ENCODE data around the gene ANKRD12.

The ANKRD12 gene

DNA sequence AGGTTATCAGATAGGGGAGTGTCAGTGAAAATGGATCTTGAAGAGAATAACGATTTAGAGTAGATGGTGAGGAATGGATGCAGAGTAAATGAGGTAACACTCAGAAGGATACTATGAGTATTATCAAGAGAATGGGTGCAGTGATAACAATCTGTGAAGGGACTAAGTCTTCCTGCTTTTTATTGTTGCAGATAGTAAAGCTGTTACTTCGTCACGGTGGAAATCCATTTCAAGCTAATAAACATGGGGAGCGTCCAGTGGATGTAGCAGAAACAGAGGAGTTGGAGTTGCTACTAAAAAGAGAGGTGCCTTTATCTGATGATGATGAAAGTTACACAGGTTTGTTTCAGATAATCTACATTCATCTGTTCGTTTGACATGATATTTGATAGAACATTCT is 85.1 kb downstream of the ANKRD12 start:
- WGBS, 2 experiments: 94 to 97% methylated on average over 4 to 5 of the region's 5 CpGs
- peaks cover 4% of the 10 kb centered on the region for H3K36me3 ChIP-seq (ENCODE audit: control insufficient read depth, insufficient read depth, low read length)

DNA sequence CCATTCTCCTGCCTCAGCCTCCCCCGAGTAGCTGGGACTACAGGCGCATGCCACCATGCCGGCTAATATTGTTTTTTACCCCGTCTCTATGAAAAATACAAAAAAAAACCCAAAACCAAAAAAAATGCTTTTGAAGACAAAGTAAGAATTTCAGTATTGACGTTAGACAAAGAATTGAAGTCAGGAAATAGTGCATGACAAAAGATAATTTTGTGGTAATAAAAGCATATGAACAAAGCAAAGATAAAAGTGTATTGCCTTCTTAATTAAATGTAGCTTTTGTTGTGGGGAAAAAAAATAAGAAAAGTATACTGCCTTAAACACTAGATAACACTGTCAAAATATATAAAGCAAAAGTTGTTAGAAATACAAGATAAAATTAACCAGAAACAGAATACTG is 86.8 kb downstream of the ANKRD12 start:
- Histone ChIP-seq H3K36me3 (ENCODE audit: control insufficient read depth, insufficient read depth, low read length) (peaks cover 4% of the 10 kb centered on the region), H3K27ac (ENCODE audit: insufficient read depth, low read depth, low read length, poor library complexity, severe bottlenecking) (no peak overlapping the region), H3K4me3 (ENCODE audit: insufficient read depth, low read depth, low read length) (no peak overlapping the region), H3K4me1 (ENCODE audit: control insufficient read depth, insufficient read depth, low read length) (no peaks in the 10 kb centered on the region), H3K9me3 (ENCODE audit: control insufficient read depth, low read length) (no peaks in the 10 kb centered on the region), H3K27me3 (ENCODE audit: control insufficient read depth, insufficient read depth, low read length, poor library complexity, severe bottlenecking) (no peaks in the 10 kb centered on the region)
- 95 to 96% methylated on average over 4 to 5 of the region's 5 CpGs for WGBS, 2 experiments

More for the DNA sequence above, 85.1 kb downstream of the ANKRD12 start:
- Histone ChIP-seq H3K9me3 (ENCODE audit: control insufficient read depth, low read length) (no peaks in the 10 kb centered on the region), H3K4me1 (ENCODE audit: control insufficient read depth, insufficient read depth, low read length) (no peaks in the 10 kb centered on the region), H3K4me3 (ENCODE audit: insufficient read depth, low read depth, low read length) (no peak overlapping the region), H3K27ac (ENCODE audit: insufficient read depth, low read depth, low read length, poor library complexity, severe bottlenecking) (no peak overlapping the region), H3K27me3 (ENCODE audit: control insufficient read depth, insufficient read depth, low read length, poor library complexity, severe bottlenecking) (no peaks in the 10 kb centered on the region)

DNA sequence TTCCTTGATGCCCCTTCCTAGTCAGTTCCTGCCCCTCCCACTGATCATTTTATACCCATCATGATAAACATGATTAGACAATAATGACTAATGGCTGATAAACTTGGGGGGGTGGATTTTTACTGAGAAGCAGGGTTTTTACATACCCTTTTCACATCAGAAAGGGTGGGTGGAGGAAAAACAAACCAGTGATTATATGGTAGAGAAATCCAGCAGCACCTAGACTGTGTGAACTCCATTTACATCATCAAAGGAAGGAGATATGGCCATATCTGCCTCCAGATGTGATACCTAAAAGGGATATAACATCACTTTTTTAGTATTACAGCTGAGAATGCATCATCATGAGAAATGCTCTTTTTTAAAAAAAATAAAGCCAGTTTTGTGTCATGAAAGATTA is 89.9 kb downstream of the ANKRD12 start:
- Histone ChIP-seq H3K36me3 (ENCODE audit: control insufficient read depth, insufficient read depth, low read length) (peaks cover 4% of the 10 kb centered on the region), H3K9me3 (ENCODE audit: control insufficient read depth, low read length) (no peaks in the 10 kb centered on the region), H3K27ac (ENCODE audit: insufficient read depth, low read depth, low read length, poor library complexity, severe bottlenecking) (no peak overlapping the region), H3K27me3 (ENCODE audit: control insufficient read depth, insufficient read depth, low read length, poor library complexity, severe bottlenecking) (no peaks in the 10 kb centered on the region), H3K4me3 (ENCODE audit: insufficient read depth, low read depth, low read length) (no peak overlapping the region), H3K4me1 (ENCODE audit: control insufficient read depth, insufficient read depth, low read length) (no peaks in the 10 kb centered on the region)

DNA sequence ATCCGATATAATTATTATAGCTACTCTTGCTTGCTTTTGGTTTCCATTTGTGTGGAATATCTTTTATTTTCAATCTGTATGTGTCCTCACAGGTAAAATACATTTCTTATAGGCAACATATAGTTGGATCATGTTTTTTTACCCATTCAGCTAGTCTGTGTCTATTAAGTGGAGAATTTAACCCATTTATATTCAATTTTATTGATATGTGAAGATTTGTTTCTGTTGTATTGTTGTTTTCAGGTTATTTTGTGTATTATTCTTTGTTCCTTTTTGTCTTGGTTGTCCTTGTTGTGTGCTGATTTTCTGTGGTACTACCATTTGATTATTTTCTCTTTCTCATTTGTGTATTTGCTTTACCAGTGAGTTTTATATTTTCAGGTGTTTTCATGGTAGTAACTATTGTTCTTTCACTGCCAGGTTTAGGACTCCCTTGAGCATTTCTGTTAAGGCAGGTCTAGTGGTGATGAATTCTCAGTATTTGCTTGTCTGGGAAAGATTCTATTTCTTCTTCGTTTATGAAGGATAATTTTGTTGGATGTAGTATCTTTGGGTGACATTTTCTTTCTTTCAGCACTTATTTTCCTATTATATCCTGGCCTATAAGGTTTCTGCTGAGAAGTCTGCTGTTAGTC is 95.4 kb downstream of the ANKRD12 start:
- Histone ChIP-seq H3K4me3 (ENCODE audit: insufficient read depth, low read depth, low read length) (no peak overlapping the region), H3K27ac (ENCODE audit: insufficient read depth, low read depth, low read length, poor library complexity, severe bottlenecking) (no peak overlapping the region), H3K9me3 (ENCODE audit: control insufficient read depth, low read length) (no peaks in the 10 kb centered on the region), H3K4me1 (ENCODE audit: control insufficient read depth, insufficient read depth, low read length) (no peaks in the 10 kb centered on the region), H3K36me3 (ENCODE audit: control insufficient read depth, insufficient read depth, low read length) (peaks cover 7% of the 10 kb centered on the region), H3K27me3 (ENCODE audit: control insufficient read depth, insufficient read depth, low read length, poor library complexity, severe bottlenecking) (no peaks in the 10 kb centered on the region)
- WGBS, 2 experiments: 100% methylated on average over 1 of the region's 2 CpGs; no CpG with 5 or more reads in 1 of the 2 experiments

DNA sequence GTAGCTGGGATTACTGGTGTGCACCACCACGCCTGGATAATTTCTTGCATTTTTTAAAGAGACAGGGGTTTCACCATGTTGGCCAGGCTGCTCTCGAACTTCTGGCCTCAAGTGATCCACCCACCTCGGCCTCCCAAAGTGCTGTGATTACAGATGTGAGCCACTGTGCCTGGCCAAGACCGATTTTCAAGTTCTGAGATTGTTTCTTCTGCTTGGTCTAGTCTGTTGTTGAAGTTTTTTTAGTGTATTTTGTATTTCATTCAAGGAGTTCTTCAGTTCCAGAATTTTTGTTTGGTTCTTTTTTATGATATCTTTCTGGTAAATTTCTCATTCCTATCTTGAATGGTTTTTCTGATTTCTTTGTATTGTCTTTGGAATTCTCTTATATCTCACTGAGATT is 96.4 kb downstream of the ANKRD12 start:
- no peaks in the 10 kb centered on the region for H3K27me3 ChIP-seq (ENCODE audit: control insufficient read depth, insufficient read depth, low read length, poor library complexity, severe bottlenecking)
- peaks cover 7% of the 10 kb centered on the region for H3K36me3 ChIP-seq (ENCODE audit: control insufficient read depth, insufficient read depth, low read length)
- H3K27ac ChIP-seq (ENCODE audit: insufficient read depth, low read depth, low read length, poor library complexity, severe bottlenecking): no peak overlapping the region
- H3K4me1 ChIP-seq (ENCODE audit: control insufficient read depth, insufficient read depth, low read length): no peaks in the 10 kb centered on the region
- 90 to 92% methylated on average over 4 of the region's 4 CpGs for WGBS, 2 experiments
- H3K9me3 ChIP-seq (ENCODE audit: control insufficient read depth, low read length): no peaks in the 10 kb centered on the region
- H3K4me3 ChIP-seq (ENCODE audit: insufficient read depth, low read depth, low read length): no peak overlapping the region

DNA sequence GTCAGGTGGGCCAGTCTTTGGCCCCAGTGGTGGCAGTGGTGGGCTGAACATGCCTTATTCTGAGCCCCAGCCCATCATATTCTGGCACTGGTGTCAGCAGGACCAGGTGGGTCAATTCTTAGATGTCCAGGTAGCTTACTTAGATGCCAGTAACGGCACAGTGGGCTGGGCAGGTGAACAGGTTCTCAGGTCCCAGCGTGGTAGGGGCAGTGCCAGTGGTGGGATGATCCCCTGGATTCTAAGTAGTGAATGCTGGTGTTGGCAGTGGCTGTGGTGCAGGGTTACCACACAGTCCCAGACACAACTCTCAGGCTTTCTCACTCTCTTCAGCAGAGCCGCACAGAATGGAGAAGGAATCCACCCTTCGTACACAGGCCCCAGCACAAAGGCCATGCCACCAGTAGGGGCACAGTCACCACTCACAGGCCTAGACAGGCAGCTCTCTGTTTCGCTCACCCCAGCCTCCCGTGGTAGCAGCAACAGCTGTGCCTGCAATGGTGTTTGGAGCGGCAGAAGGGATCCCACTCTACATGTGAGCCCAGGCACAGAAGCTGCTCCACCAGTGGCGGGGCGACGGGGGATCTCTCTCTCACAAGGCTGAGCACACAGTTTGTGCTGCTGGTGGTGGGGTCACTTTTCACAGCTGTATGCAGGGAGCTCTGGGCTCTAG is 97.3 kb downstream of the ANKRD12 start:
- Histone ChIP-seq H3K27me3 (ENCODE audit: control insufficient read depth, insufficient read depth, low read length, poor library complexity, severe bottlenecking) (no peaks in the 10 kb centered on the region), H3K27ac (ENCODE audit: insufficient read depth, low read depth, low read length, poor library complexity, severe bottlenecking) (no peak overlapping the region), H3K9me3 (ENCODE audit: control insufficient read depth, low read length) (no peaks in the 10 kb centered on the region), H3K36me3 (ENCODE audit: control insufficient read depth, insufficient read depth, low read length) (peaks cover 7% of the 10 kb centered on the region), H3K4me1 (ENCODE audit: control insufficient read depth, insufficient read depth, low read length) (no peaks in the 10 kb centered on the region), H3K4me3 (ENCODE audit: insufficient read depth, low read depth, low read length) (no peak overlapping the region)
- 91 to 93% methylated on average over 10 of the region's 10 CpGs for WGBS, 2 experiments

DNA sequence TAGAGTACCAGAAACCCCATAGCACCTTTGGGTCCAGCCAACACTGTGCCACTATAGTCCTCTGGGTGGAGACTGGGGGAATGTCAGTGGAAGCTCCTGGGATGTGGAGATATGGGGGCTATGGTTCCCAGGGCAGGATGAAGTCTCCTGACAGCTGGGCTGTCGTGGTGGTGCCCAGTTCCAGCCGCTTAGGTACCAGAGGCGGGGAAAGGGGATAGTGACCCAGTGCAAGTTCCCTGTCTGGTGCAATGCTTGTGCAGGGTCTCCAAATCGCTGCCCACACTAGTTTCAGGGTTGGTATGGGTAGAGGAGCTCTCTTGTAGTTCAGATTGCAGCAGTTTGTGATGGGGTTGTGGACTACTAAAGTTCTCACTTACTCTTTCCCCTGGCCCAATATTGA is 97.9 kb downstream of the ANKRD12 start:
- 96 to 97% methylated on average over 4 of the region's 4 CpGs for WGBS, 2 experiments
- no peaks in the 10 kb centered on the region for H3K9me3 ChIP-seq (ENCODE audit: control insufficient read depth, low read length)
- no peaks in the 10 kb centered on the region for H3K4me1 ChIP-seq (ENCODE audit: control insufficient read depth, insufficient read depth, low read length)
- no peaks in the 10 kb centered on the region for H3K27me3 ChIP-seq (ENCODE audit: control insufficient read depth, insufficient read depth, low read length, poor library complexity, severe bottlenecking)
- no peak overlapping the region for H3K27ac ChIP-seq (ENCODE audit: insufficient read depth, low read depth, low read length, poor library complexity, severe bottlenecking)
- H3K4me3 ChIP-seq (ENCODE audit: insufficient read depth, low read depth, low read length): no peak overlapping the region
- H3K36me3 ChIP-seq (ENCODE audit: control insufficient read depth, insufficient read depth, low read length): peaks cover 7% of the 10 kb centered on the region

DNA sequence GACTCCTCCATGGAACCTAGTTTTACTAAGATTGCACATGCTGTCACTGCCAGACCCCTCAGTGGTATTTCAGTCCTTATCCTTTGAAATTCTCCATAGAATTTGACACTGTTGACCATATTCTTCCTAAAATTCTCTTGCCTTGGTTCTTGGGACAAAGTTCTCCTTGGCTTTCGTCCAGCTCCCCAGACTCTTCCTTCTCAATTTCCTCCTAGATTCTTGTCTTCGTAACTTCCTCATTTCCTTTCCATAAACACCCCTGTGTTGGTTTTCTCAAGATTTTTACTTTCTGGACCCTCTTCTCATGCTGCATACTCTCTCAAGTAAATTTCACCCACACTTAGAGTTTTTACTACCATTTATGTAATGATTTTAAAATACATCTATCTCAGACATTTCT is 101.4 kb downstream of the ANKRD12 start:
- Histone ChIP-seq H3K27ac (ENCODE audit: insufficient read depth, low read depth, low read length, poor library complexity, severe bottlenecking) (no peak overlapping the region), H3K36me3 (ENCODE audit: control insufficient read depth, insufficient read depth, low read length) (peaks cover 2% of the 10 kb centered on the region), H3K27me3 (ENCODE audit: control insufficient read depth, insufficient read depth, low read length, poor library complexity, severe bottlenecking) (no peaks in the 10 kb centered on the region), H3K9me3 (ENCODE audit: control insufficient read depth, low read length) (no peaks in the 10 kb centered on the region), H3K4me3 (ENCODE audit: insufficient read depth, low read depth, low read length) (no peak overlapping the region), H3K4me1 (ENCODE audit: control insufficient read depth, insufficient read depth, low read length) (no peaks in the 10 kb centered on the region)
- WGBS, 2 experiments: 93 to 97% methylated on average over 2 of the region's 2 CpGs

DNA sequence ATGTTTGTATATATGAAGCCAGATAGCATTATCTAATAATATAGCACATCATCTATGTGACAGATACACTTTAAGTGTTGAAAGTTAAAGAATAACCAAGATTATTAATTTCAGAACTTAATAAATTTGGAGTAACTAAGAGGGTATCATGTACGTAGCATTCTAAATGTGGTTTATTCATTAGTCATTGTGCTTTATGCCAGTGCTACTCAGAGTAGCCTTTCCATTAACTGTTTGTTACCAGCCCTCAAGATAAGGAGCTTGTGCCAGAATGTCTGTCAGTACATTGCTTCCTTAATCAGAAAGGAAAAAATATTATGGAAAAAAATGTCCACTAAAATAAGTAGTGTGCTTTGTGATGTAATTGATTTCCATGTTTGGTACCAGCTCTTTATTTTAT is 103.1 kb downstream of the ANKRD12 start:
- WGBS, 2 experiments: 93 to 100% methylated on average over 1 of the region's 1 CpG

DNA sequence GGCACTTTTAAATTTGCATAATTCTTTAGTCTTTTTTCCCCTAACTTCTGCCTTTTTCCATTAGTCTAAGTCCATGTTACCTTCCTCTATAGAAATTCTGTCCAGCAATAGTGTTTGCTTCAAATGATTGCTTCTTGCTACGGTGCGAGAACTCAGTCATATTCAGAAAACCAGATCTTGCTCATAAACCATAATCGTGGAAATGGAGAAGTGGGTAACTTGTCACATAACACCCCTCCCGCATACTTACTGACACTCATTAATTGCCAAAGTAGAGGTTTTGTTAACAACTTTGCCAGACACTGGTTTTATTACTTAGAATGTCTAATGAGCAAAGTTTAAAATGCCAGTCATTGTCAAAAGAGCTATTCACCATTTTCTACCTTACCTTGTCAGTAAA is 103.7 kb downstream of the ANKRD12 start:
- H3K4me3 ChIP-seq (ENCODE audit: insufficient read depth, low read depth, low read length): no peak overlapping the region
- WGBS, 2 experiments: 94 to 96% methylated on average over 4 of the region's 4 CpGs
- no peak overlapping the region for H3K27ac ChIP-seq (ENCODE audit: insufficient read depth, low read depth, low read length, poor library complexity, severe bottlenecking)
- no peaks in the 10 kb centered on the region for H3K4me1 ChIP-seq (ENCODE audit: control insufficient read depth, insufficient read depth, low read length)
- no peaks in the 10 kb centered on the region for H3K36me3 ChIP-seq (ENCODE audit: control insufficient read depth, insufficient read depth, low read length)
- no peaks in the 10 kb centered on the region for H3K9me3 ChIP-seq (ENCODE audit: control insufficient read depth, low read length)
- H3K27me3 ChIP-seq (ENCODE audit: control insufficient read depth, insufficient read depth, low read length, poor library complexity, severe bottlenecking): no peaks in the 10 kb centered on the region

More for the DNA sequence above, 103.1 kb downstream of the ANKRD12 start:
- no peak overlapping the region for H3K4me3 ChIP-seq (ENCODE audit: insufficient read depth, low read depth, low read length)
- no peaks in the 10 kb centered on the region for H3K4me1 ChIP-seq (ENCODE audit: control insufficient read depth, insufficient read depth, low read length)
- no peaks in the 10 kb centered on the region for H3K9me3 ChIP-seq (ENCODE audit: control insufficient read depth, low read length)
- no peak overlapping the region for H3K27ac ChIP-seq (ENCODE audit: insufficient read depth, low read depth, low read length, poor library complexity, severe bottlenecking)
- no peaks in the 10 kb centered on the region for H3K36me3 ChIP-seq (ENCODE audit: control insufficient read depth, insufficient read depth, low read length)
- no peaks in the 10 kb centered on the region for H3K27me3 ChIP-seq (ENCODE audit: control insufficient read depth, insufficient read depth, low read length, poor library complexity, severe bottlenecking)

Data from ectodermal cell (in vitro differentiated cells).